Osteocyte (in vitro differentiated cells): ENCODE measurements around the gene GALNT2. TPM values are rescaled to one million over a fixed set of nuclear protein-coding genes. Genes with fewer than 3 reads are reported as not detected.

Experiments
- DNase-seq: peaks from one replicate; pipeline ENCODE4 v3.0.0; 2021; ENCODE audit warnings: mixed read lengths; ENCODE audit not compliant: unreplicated experiment; ENCODE audit errors: extremely low spot score
- H3K27ac Mint-ChIP-seq: one replicate; pipeline ENCODE4 v1.8.0; 2021; ENCODE audit warnings: mild to moderate bottlenecking, mixed read lengths; ENCODE audit not compliant: unreplicated experiment
- H3K27me3 Mint-ChIP-seq: one replicate; pipeline ENCODE4 v1.8.0; 2021; ENCODE audit warnings: mixed read lengths; ENCODE audit not compliant: unreplicated experiment
- H3K36me3 Mint-ChIP-seq: one replicate; pipeline ENCODE4 v1.8.0; 2021; ENCODE audit warnings: mixed read lengths; ENCODE audit not compliant: unreplicated experiment
- H3K4me1 Mint-ChIP-seq: one replicate; pipeline ENCODE4 v1.8.0; 2021; ENCODE audit warnings: mixed read lengths; ENCODE audit not compliant: unreplicated experiment
- H3K4me3 Mint-ChIP-seq: one replicate; pipeline ENCODE4 v1.8.0; 2021; ENCODE audit warnings: mild to moderate bottlenecking, moderate library complexity, mixed read lengths; ENCODE audit not compliant: unreplicated experiment
- H3K9me3 Mint-ChIP-seq: one replicate; pipeline ENCODE4 v1.8.0; 2021; ENCODE audit warnings: mixed read lengths; ENCODE audit not compliant: unreplicated experiment
- total RNA-seq: library from RNA; stranded (reverse); gene quantifications from 2 replicates; pipeline ENCODE4 v1.2.1, GENCODE V29; 2021
- TF ChIP-seq, protein P1 (sequence below): fragments of 200-600 bp; sonication (generic); IDR thresholded peaks from 2 replicates; pipeline ENCODE4 v1.5.0; 2021; ENCODE audit warnings: antibody characterized with exemption, mild to moderate bottlenecking, moderate library complexity

GALNT2 gene
- total RNA-seq, 1 donor from 2014 or later: 149 TPM

GRCh38 chr1:230081751-230082150 lies 14.7 kb downstream of the GALNT2 start:
- H3K27ac Mint-ChIP-seq: peak overlapping the region; percentile 98
- H3K36me3 Mint-ChIP-seq: peaks cover 3% of the 10 kb centered on the region
- no peaks in the 10 kb centered on the region for H3K27me3 Mint-ChIP-seq
- H3K4me1 Mint-ChIP-seq: peaks cover 72% of the 10 kb centered on the region
- no peaks in the 10 kb centered on the region for H3K9me3 Mint-ChIP-seq
- TF ChIP-seq, protein P1, sequence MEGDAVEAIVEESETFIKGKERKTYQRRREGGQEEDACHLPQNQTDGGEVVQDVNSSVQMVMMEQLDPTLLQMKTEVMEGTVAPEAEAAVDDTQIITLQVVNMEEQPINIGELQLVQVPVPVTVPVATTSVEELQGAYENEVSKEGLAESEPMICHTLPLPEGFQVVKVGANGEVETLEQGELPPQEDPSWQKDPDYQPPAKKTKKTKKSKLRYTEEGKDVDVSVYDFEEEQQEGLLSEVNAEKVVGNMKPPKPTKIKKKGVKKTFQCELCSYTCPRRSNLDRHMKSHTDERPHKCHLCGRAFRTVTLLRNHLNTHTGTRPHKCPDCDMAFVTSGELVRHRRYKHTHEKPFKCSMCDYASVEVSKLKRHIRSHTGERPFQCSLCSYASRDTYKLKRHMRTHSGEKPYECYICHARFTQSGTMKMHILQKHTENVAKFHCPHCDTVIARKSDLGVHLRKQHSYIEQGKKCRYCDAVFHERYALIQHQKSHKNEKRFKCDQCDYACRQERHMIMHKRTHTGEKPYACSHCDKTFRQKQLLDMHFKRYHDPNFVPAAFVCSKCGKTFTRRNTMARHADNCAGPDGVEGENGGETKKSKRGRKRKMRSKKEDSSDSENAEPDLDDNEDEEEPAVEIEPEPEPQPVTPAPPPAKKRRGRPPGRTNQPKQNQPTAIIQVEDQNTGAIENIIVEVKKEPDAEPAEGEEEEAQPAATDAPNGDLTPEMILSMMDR: no peak
- peak overlapping the region; percentile 3 for H3K4me3 Mint-ChIP-seq
- no peak for DNase-seq

- peak overlapping the region; percentile 98 for H3K27ac Mint-ChIP-seq
Measured at GRCh38 chr1:230082211-230082610, 15.2 kb downstream of the GALNT2 start.

GRCh38 chr1:230083053-230083452 lies 16.0 kb downstream of the GALNT2 start:
- peaks cover 3% of the 10 kb centered on the region for H3K36me3 Mint-ChIP-seq
- peaks cover 76% of the 10 kb centered on the region for H3K4me1 Mint-ChIP-seq
- H3K27me3 Mint-ChIP-seq: no peaks in the 10 kb centered on the region
- TF ChIP-seq, protein P1: no peak
- peak overlapping the region; percentile 98 for H3K27ac Mint-ChIP-seq
- DNase-seq: no peak
- no peaks in the 10 kb centered on the region for H3K9me3 Mint-ChIP-seq
- no peak overlapping the region for H3K4me3 Mint-ChIP-seq

More at GRCh38 chr1:230082211-230082610, 15.2 kb downstream of the GALNT2 start:
- Mint-ChIP-seq H3K9me3 (no peaks in the 10 kb centered on the region), H3K4me3 (no peak overlapping the region), H3K36me3 (peaks cover 3% of the 10 kb centered on the region), H3K27me3 (no peaks in the 10 kb centered on the region), H3K4me1 (peaks cover 73% of the 10 kb centered on the region)
- TF ChIP-seq, protein P1: no peak
- DNase-seq: no peak

DNA sequence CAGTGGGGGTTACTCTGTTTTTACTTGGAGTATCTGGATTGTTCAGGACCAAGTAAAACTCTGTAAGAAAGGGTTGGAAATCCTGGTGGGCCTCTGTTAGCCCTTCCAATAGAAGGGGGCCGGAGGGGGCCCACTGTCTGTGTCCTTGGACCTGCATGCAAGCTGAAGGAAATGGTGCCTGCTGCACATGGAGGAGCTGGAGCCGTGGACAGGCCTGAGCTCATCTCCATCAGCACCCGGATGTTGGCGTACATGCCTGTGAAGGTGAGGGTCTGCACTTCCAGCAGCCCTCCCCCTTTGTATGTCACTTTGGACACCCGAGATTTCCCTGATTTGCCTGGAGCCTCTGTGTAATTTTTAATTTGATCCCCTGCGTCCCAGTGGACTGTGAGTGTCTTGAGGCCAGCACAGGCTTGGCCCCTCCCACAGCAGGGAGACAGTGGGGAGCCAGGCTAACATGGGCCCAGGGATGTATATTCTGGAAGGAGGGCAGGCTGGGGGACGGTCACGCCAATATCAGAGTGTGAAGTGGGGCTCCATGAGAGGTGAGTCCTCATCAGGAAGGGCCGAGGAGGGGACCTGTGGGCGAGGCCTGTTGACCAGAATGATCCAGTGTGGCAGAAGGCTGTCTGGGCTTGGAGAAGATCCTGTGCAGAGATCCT lies 16.8 kb downstream of the GALNT2 start:
- peak overlapping the region; percentile 40 for H3K4me3 Mint-ChIP-seq
- TF ChIP-seq, protein P1: no peak
- peaks cover 77% of the 10 kb centered on the region for H3K4me1 Mint-ChIP-seq
- DNase-seq: peak; percentile 36
- H3K27ac Mint-ChIP-seq: peak overlapping the region; percentile 98
- H3K36me3 Mint-ChIP-seq: peaks cover 3% of the 10 kb centered on the region
- no peaks in the 10 kb centered on the region for H3K9me3 Mint-ChIP-seq
- no peaks in the 10 kb centered on the region for H3K27me3 Mint-ChIP-seq

GRCh38 chr1:230084408-230085177 lies 17.6 kb downstream of the GALNT2 start:
- H3K27ac Mint-ChIP-seq: peak overlapping the region; percentile 98
- H3K36me3 Mint-ChIP-seq: peaks cover 3% of the 10 kb centered on the region

More at GRCh38 chr1:230084408-230085177, 17.6 kb downstream of the GALNT2 start:
- Mint-ChIP-seq H3K4me3 (peak overlapping the region; percentile 40), H3K4me1 (peaks cover 75% of the 10 kb centered on the region), H3K27me3 (no peaks in the 10 kb centered on the region), H3K9me3 (no peaks in the 10 kb centered on the region)
- TF ChIP-seq, protein P1: no peak
- peak; percentile 91 for DNase-seq
